Measurements from ENCODE around the gene OLFML3. TPM values are rescaled to one million over a fixed set of nuclear protein-coding genes. Genes with fewer than 3 reads are reported as not detected.

Gene OLFML3
- total and polyA plus RNA-seq, 7 experiments from 2014 or later = 0.24 to 1.8 (median 1.1) TPM; not detected in 2

GRCh38 chr1:113938192-113938591, 41.1 kb upstream of the OLFML3 start:
- peak overlapping the region; percentile 12 to 89 (median 72) for H3K4me3 Mint-ChIP-seq
- peaks cover 65 to 94% (median 86%) of the 10 kb centered on the region in 7 donors for H3K4me1 Mint-ChIP-seq
- Histone ChIP-seq H3K9me3 (ENCODE audit: control insufficient read depth in 2 of 3, low read length in 3 of 3) (no peaks in the 10 kb centered on the region), H3K4me1 (ENCODE audit: control insufficient read depth in 2 of 2, insufficient read depth in 2 of 2, low read length in 2 of 2) (peaks cover 71 to 80% of the 10 kb centered on the region in 2 donors), H3K27ac (ENCODE audit: low read depth, low read length) (peak overlapping the region; percentile 18), H3K27me3 (ENCODE audit: control insufficient read depth in 2 of 2, insufficient read depth in 2 of 2, low read length in 2 of 2) (no peaks in the 10 kb centered on the region), H3K36me3 (ENCODE audit: control insufficient read depth in 2 of 3, insufficient read depth in 3 of 3, low read length in 3 of 3) (peaks cover 0 to 5% (median 0%) of the 10 kb centered on the region in 3 experiments), H3K4me3 (ENCODE audit: low read length) (no peak overlapping the region)
- H3K27me3 Mint-ChIP-seq = no peaks in the 10 kb centered on the region
- H3K36me3 Mint-ChIP-seq = peaks cover 2 to 43% (median 10%) of the 10 kb centered on the region in 5 donors
- ChIA-PET POLR2A (interaction anchor here (0.7 to 19.6 kb wide), 3 partner anchors 3 to 815 kb away, joined by 3 to 360 read pairs (median 360); partner anchors contain the start of gene HIPK1), CTCF (interaction anchor here (1.8 kb wide), 1 partner anchor 8 kb away, joined by 7 read pairs; no protein-coding TSS in a partner anchor)
- intact Hi-C loops (cut with micrococcal nuclease) = loop anchor here (10.0 kb wide), 3 partner anchors 523 to 1543 kb away; partner anchors contain the start of genes CTTNBP2NL (in 1 of the 2) and TRIM33 (in 1 of the 2)
- DNase-seq (no peak), ATAC-seq (no peak)
- H3K27ac Mint-ChIP-seq = peak overlapping the region; percentile 41 to 97 (median 85)
- H3K9me3 Mint-ChIP-seq = peaks cover 0 to 3% (median 0%) of the 10 kb centered on the region in 11 donors

DNA sequence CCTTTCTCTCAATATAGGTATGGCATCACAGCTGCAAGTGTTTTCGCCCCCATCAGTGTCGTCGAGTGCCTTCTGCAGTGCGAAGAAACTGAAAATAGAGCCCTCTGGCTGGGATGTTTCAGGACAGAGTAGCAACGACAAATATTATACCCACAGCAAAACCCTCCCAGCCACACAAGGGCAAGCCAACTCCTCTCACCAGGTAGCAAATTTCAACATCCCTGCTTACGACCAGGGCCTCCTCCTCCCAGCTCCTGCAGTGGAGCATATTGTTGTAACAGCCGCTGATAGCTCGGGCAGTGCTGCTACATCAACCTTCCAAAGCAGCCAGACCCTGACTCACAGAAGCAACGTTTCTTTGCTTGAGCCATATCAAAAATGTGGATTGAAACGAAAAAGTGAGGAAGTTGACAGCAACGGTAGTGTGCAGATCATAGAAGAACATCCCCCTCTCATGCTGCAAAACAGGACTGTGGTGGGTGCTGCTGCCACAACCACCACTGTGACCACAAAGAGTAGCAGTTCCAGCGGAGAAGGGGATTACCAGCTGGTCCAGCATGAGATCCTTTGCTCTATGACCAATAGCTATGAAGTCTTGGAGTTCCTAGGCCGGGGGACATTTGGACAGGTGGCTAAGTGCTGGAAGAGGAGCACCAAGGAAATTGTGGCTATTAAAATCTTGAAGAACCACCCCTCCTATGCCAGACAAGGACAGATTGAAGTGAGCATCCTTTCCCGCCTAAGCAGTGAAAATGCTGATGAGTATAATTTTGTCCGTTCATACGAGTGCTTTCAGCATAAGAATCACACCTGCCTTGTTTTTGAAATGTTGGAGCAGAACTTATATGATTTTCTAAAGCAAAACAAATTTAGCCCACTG, 38.7 kb upstream of the OLFML3 start:
- POLR2A ChIA-PET = interaction anchor here (1.0 to 19.6 kb wide), 4 partner anchors 6 to 129 kb away, joined by 3 to 360 read pairs (median 182); partner anchors contain the start of genes HIPK1 and RSBN1
- intact Hi-C loops (cut with micrococcal nuclease) = loop anchor here (1.0 to 10.0 kb wide), 2 partner anchors 9 to 1154 kb away; no protein-coding TSS in a partner anchor
- peaks cover 58 to 88% (median 79%) of the 10 kb centered on the region in 7 donors for H3K4me1 Mint-ChIP-seq
- Histone ChIP-seq H3K36me3 (ENCODE audit: control insufficient read depth in 2 of 3, insufficient read depth in 3 of 3, low read length in 3 of 3) (peaks cover 0 to 8% (median 0%) of the 10 kb centered on the region in 3 experiments), H3K4me3 (ENCODE audit: low read length) (peak overlapping the region; percentile 29), H3K4me1 (ENCODE audit: control insufficient read depth in 2 of 2, insufficient read depth in 2 of 2, low read length in 2 of 2) (peaks cover 48 to 74% of the 10 kb centered on the region in 2 donors), H3K9me3 (ENCODE audit: control insufficient read depth in 2 of 3, low read length in 3 of 3) (no peaks in the 10 kb centered on the region), H3K27ac (ENCODE audit: low read depth, low read length) (peak overlapping the region; percentile 46), H3K27me3 (ENCODE audit: control insufficient read depth in 2 of 2, insufficient read depth in 2 of 2, low read length in 2 of 2) (no peaks in the 10 kb centered on the region)
- peaks cover 0 to 3% (median 0%) of the 10 kb centered on the region in 11 donors for H3K9me3 Mint-ChIP-seq
- H3K36me3 Mint-ChIP-seq = peaks cover 4 to 45% (median 20%) of the 10 kb centered on the region in 5 donors
- H3K27me3 Mint-ChIP-seq = no peaks in the 10 kb centered on the region
- CTCF ChIA-PET = interaction anchor here (1.0 to 1.7 kb wide), 4 partner anchors 8 to 23 kb away, joined by 3 to 8 read pairs (median 5); partner anchors contain the start of gene HIPK1
- H3K27ac Mint-ChIP-seq = peak overlapping the region; percentile 85 to 98 (median 94)
- peak overlapping the region; percentile 64 to 87 (median 80) for H3K4me3 Mint-ChIP-seq
- DNase-seq (peak in 6 of 9 donors; percentile 31 to 55 (median 43)), ATAC-seq (peak; percentile 67)

GRCh38 chr1:113941245-113941559, 38.1 kb upstream of the OLFML3 start:
- ATAC-seq (no peak), DNase-seq (no peak)
- Mint-ChIP-seq H3K9me3 (peaks cover 0 to 3% (median 0%) of the 10 kb centered on the region in 11 donors), H3K27ac (peak overlapping the region; percentile 85 to 98 (median 94)), H3K27me3 (no peaks in the 10 kb centered on the region), H3K4me3 (peak overlapping the region; percentile 64 to 87 (median 80)), H3K4me1 (peaks cover 57 to 88% (median 79%) of the 10 kb centered on the region in 7 donors), H3K36me3 (peaks cover 4 to 48% (median 20%) of the 10 kb centered on the region in 5 donors)
- ChIA-PET POLR2A (interaction anchor here (1.0 to 19.6 kb wide), 3 partner anchors 6 to 67 kb away, joined by 3 to 360 read pairs (median 360); partner anchors contain the start of gene HIPK1), CTCF (interaction anchor here (1.0 to 1.7 kb wide), 3 partner anchors 10 to 22 kb away, joined by 3 to 5 read pairs (median 5); partner anchors contain the start of gene HIPK1)
- no peak overlapping the region for H3K4me3 ChIP-seq (ENCODE audit: low read length)
- intact Hi-C loops (cut with micrococcal nuclease) = loop anchor here in 1 of 2 donors (10.0 kb wide), 1 partner anchor 1154 kb away; no protein-coding TSS in a partner anchor
- H3K27ac ChIP-seq (ENCODE audit: low read depth, low read length) = peak overlapping the region; percentile 46
- H3K36me3 ChIP-seq (ENCODE audit: control insufficient read depth in 2 of 3, insufficient read depth in 3 of 3, low read length in 3 of 3) = peaks cover 0 to 8% (median 0%) of the 10 kb centered on the region in 3 experiments
- H3K9me3 ChIP-seq (ENCODE audit: control insufficient read depth in 2 of 3, low read length in 3 of 3) = no peaks in the 10 kb centered on the region
- peaks cover 49 to 74% of the 10 kb centered on the region in 2 donors for H3K4me1 ChIP-seq (ENCODE audit: control insufficient read depth in 2 of 2, insufficient read depth in 2 of 2, low read length in 2 of 2)
- no peaks in the 10 kb centered on the region for H3K27me3 ChIP-seq (ENCODE audit: control insufficient read depth in 2 of 2, insufficient read depth in 2 of 2, low read length in 2 of 2)

- peak overlapping the region in 5 of 10 donors; percentile 22 to 47 (median 46) for H3K4me3 Mint-ChIP-seq
- H3K36me3 Mint-ChIP-seq = peaks cover 4 to 44% (median 20%) of the 10 kb centered on the region in 5 donors
- H3K9me3 Mint-ChIP-seq = peaks cover 0 to 2% (median 0%) of the 10 kb centered on the region in 11 donors
Measured at GRCh38 chr1:113942527-113942926, 36.7 kb upstream of the OLFML3 start.

DNA sequence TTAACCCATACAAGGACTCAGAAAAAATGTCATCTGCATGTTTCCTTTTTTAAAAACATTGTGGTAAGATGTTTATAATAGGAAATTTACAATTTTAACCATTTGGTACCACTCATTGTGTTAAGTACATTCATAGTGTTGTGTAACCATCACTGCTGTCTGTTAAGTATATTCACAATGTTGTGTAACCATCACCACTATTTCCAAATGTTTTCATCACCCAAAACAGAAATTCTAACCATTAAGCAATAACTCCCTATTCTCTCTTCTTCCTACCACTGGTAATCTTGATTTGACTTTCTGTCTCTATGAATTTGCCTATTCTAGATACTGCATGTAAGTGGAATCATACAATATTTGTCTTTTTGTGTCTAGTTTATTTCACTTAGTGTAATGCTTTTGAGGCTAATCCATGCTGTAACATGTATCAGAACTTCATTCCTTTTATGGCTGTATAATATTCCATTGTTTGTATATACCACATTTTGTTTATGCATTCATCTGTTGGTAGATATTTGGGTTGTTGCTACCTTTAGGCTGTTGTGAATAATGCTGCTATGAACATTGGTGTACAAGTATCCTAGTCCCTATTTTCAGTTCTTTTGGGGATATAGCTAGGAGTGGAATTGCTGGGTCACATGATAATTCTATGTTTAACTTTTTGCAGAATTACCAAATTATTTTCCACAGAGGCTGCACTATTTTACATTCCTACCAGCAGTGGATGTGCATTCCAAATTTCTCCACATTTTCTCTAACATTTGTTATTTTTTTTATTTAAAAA, 36.1 kb upstream of the OLFML3 start:
- intact Hi-C loops (cut with micrococcal nuclease) = loop anchor here in 1 of 2 donors (10.0 kb wide), 1 partner anchor 1152 kb away; no protein-coding TSS in a partner anchor
- peaks cover 51 to 74% of the 10 kb centered on the region in 2 donors for H3K4me1 ChIP-seq (ENCODE audit: control insufficient read depth in 2 of 2, insufficient read depth in 2 of 2, low read length in 2 of 2)

More at GRCh38 chr1:113942527-113942926, 36.7 kb upstream of the OLFML3 start:
- no peak overlapping the region for H3K4me3 ChIP-seq (ENCODE audit: low read length)
- intact Hi-C loops (cut with micrococcal nuclease) = loop anchor here in 1 of 2 donors (10.0 kb wide), 1 partner anchor 1152 kb away; no protein-coding TSS in a partner anchor
- no peak for ATAC-seq
- peak overlapping the region; percentile 3 for H3K27ac ChIP-seq (ENCODE audit: low read depth, low read length)
- H3K9me3 ChIP-seq (ENCODE audit: control insufficient read depth in 2 of 3, low read length in 3 of 3) = no peaks in the 10 kb centered on the region
- H3K4me1 Mint-ChIP-seq = peaks cover 50 to 88% (median 82%) of the 10 kb centered on the region in 7 donors
- peak overlapping the region in 7 of 9 donors; percentile 50 to 82 (median 64) for H3K27ac Mint-ChIP-seq
- ChIA-PET CTCF (interaction anchor here (1.7 kb wide), 1 partner anchor 21 kb away, joined by 5 read pairs; no protein-coding TSS in a partner anchor), POLR2A (interaction anchor here (2.0 to 19.6 kb wide), 2 partner anchors 8 to 38 kb away, joined by 5 to 360 read pairs; partner anchors contain the start of genes AP4B1 and HIPK1)
- no peak for DNase-seq
- peaks cover 0 to 8% (median 0%) of the 10 kb centered on the region in 3 experiments for H3K36me3 ChIP-seq (ENCODE audit: control insufficient read depth in 2 of 3, insufficient read depth in 3 of 3, low read length in 3 of 3)
- H3K4me1 ChIP-seq (ENCODE audit: control insufficient read depth in 2 of 2, insufficient read depth in 2 of 2, low read length in 2 of 2) = peaks cover 47 to 74% of the 10 kb centered on the region in 2 donors
- H3K27me3 ChIP-seq (ENCODE audit: control insufficient read depth in 2 of 2, insufficient read depth in 2 of 2, low read length in 2 of 2) = no peaks in the 10 kb centered on the region
- no peaks in the 10 kb centered on the region for H3K27me3 Mint-ChIP-seq

More for the DNA sequence above, 36.1 kb upstream of the OLFML3 start:
- no peaks in the 10 kb centered on the region for H3K27me3 ChIP-seq (ENCODE audit: control insufficient read depth in 2 of 2, insufficient read depth in 2 of 2, low read length in 2 of 2)
- no peak for DNase-seq
- Mint-ChIP-seq H3K27me3 (no peaks in the 10 kb centered on the region), H3K4me3 (peak overlapping the region in 7 of 10 donors; percentile 1 to 57 (median 19)), H3K4me1 (peaks cover 44 to 88% (median 82%) of the 10 kb centered on the region in 7 donors), H3K9me3 (peaks cover 0 to 2% (median 0%) of the 10 kb centered on the region in 11 donors), H3K27ac (peak overlapping the region in 7 of 9 donors; percentile 21 to 58 (median 54)), H3K36me3 (peaks cover 4 to 41% (median 20%) of the 10 kb centered on the region in 5 donors)
- CTCF ChIA-PET = no interaction called here
- H3K4me3 ChIP-seq (ENCODE audit: low read length) = no peak overlapping the region
- POLR2A ChIA-PET = interaction anchor here (2.0 to 19.6 kb wide), 2 partner anchors 9 to 39 kb away, joined by 5 to 360 read pairs; partner anchors contain the start of genes AP4B1 and HIPK1
- H3K27ac ChIP-seq (ENCODE audit: low read depth, low read length) = no peak overlapping the region
- ATAC-seq = no peak
- peaks cover 0 to 8% (median 0%) of the 10 kb centered on the region in 3 experiments for H3K36me3 ChIP-seq (ENCODE audit: control insufficient read depth in 2 of 3, insufficient read depth in 3 of 3, low read length in 3 of 3)
- H3K9me3 ChIP-seq (ENCODE audit: control insufficient read depth in 2 of 3, low read length in 3 of 3) = no peaks in the 10 kb centered on the region

Data from naive thymus-derived CD4-positive, alpha-beta T cell (primary cell).